Amniotic epithelial cell (primary cell): ENCODE measurements around the gene UBR4.
"Not testable (repeated sequence)": the region's sequence is repeated elsewhere in the genome, so short reads cannot be mapped to it uniquely, and the experiment has no call there.

Experiments used
- DNase-seq: peaks from one replicate; pipeline ENCODE4 v3.0.0-alpha.2; 2010; ENCODE audit warnings: low read depth

The UBR4 gene

GRCh38 chr1:19190468-19190867 lies 19.6 kb downstream of the UBR4 start:
- no peak for DNase-seq

- no peak for DNase-seq
Measured at GRCh38 chr1:19189270-19189669, 20.8 kb downstream of the UBR4 start.

- DNase-seq: no peak
Measured at GRCh38 chr1:19187852-19188251, 22.2 kb downstream of the UBR4 start.

- DNase-seq: no peak
Measured at GRCh38 chr1:19186001-19186400, 24.1 kb downstream of the UBR4 start.

GRCh38 chr1:19182223-19182622 lies 27.8 kb downstream of the UBR4 start:
- no peak for DNase-seq

GRCh38 chr1:19180265-19180657 lies 29.8 kb downstream of the UBR4 start:
- DNase-seq: not testable (repeated sequence)

- DNase-seq: peak; percentile 79
Measured at GRCh38 chr1:19179597-19180264, 30.3 kb downstream of the UBR4 start.

GRCh38 chr1:19178734-19179398 lies 31.2 kb downstream of the UBR4 start:
- peak; percentile 12 for DNase-seq

GRCh38 chr1:19177811-19178210 lies 32.3 kb downstream of the UBR4 start:
- no peak for DNase-seq

- DNase-seq: peak; percentile 21
Measured at GRCh38 chr1:19169642-19170041, 40.4 kb downstream of the UBR4 start.

GRCh38 chr1:19167140-19167539 lies 42.9 kb downstream of the UBR4 start:
- DNase-seq: no peak

- DNase-seq: peak; percentile 15
Measured at GRCh38 chr1:19166066-19166465, 44.0 kb downstream of the UBR4 start.

GRCh38 chr1:19165501-19165900 lies 44.6 kb downstream of the UBR4 start:
- peak; percentile 48 for DNase-seq

- DNase-seq: no peak
Measured at GRCh38 chr1:19164274-19165015, 45.6 kb downstream of the UBR4 start.

GRCh38 chr1:19163261-19163660 lies 46.8 kb downstream of the UBR4 start:
- peak; percentile 31 for DNase-seq

- no peak for DNase-seq
Measured at GRCh38 chr1:19160831-19161230, 49.2 kb downstream of the UBR4 start.

- no peak for DNase-seq
Measured at GRCh38 chr1:19157653-19158052, 52.4 kb downstream of the UBR4 start.

GRCh38 chr1:19156676-19157075 lies 53.4 kb downstream of the UBR4 start:
- peak; percentile 12 for DNase-seq

GRCh38 chr1:19154876-19155275 lies 55.2 kb downstream of the UBR4 start:
- no peak for DNase-seq

- DNase-seq: no peak
Measured at GRCh38 chr1:19153169-19153568, 56.9 kb downstream of the UBR4 start.

- no peak for DNase-seq
Measured at GRCh38 chr1:19151537-19151936, 58.5 kb downstream of the UBR4 start.

- DNase-seq: no peak
Measured at GRCh38 chr1:19149736-19150135, 60.3 kb downstream of the UBR4 start.

GRCh38 chr1:19140465-19140864 lies 69.6 kb downstream of the UBR4 start:
- no peak for DNase-seq
